GM18505 (cell line): ENCODE results near the gene RAPGEF2.

Experiments used
- ATAC-seq: cut with Tn5 transposase; IDR thresholded peaks from one replicate; pipeline ENCODE4 v1.9.1; 2021; ENCODE audit not compliant: unreplicated experiment
- POLR2A ChIP-seq: IDR thresholded peaks from 4 replicates; pipeline ENCODE4 v1.6.1; 2011; ENCODE audit warnings: borderline replicate concordance; ENCODE audit not compliant: insufficient read depth, insufficient read length; ENCODE audit errors: extremely low read depth

RAPGEF2 gene

DNA sequence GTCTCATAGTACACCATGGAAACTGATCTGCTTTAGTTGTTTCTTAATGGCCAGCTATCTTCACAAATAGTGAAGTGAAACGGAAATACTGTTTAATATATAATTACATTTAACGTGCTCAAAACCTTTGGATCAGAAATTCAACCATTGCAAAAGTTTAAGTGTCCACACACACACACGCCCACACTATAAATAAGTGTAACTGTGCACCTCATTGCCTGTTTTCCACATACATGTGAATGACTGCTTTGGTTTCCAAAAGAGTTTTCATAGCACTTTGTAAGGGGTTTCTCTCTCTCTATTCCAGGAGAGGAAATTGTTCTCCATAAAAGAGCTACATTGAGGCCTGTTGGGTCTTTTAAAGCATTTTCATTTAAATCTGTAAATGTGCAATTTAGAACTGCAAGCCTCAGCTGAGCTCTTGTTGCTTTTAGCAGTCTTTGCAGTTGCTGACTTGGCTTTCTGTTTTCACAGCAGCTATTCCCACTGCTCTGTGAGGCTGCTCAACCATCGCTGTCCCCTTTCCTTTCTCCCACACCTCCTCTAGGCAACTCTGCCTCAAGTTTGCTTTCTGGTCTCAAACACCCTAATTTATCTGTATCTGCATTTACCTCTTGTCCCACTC lies 94.5 kb downstream of the RAPGEF2 start:
- no peak for ATAC-seq
- TF ChIP-seq POLR2A = no peak

DNA sequence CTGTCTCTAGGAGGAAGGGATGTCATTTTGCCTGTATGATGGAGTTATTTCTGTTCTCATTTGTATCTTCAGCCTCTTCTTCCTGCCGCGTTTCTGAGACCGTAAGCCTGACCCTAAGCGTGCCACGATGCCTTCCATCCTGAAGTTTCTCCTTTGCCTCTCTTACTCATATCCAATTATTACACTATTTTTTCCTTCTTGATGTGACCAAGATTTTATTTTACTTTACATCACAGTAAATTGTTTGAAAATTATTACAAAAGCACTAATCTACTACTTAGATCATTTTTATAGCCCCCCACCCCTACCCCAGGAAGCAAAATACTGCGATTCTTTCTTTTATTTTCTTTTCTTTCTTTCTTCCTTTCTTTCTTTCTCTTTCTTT lies 95.0 kb downstream of the RAPGEF2 start:
- no peak for ATAC-seq

DNA sequence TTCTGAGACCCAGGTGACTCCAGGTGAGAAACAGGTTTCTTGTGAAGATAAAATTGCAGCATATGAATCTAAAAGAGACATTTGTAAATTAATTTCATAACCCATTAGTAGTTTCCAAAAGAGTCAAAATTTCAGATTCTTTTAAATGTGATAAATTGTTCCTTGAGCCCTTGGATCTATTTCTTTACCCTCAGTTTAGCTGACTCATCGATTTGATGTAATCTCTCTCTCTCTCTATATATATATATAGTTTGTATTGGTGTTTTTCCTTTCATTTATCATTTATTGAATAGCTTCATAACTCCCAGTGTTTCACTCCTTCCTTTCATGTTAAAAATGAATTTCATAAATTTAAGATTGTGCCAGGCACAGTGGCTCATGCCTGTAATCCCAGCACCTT lies 96.9 kb downstream of the RAPGEF2 start:
- ATAC-seq = no peak
- TF ChIP-seq POLR2A = no peak

More for the DNA sequence above, 95.0 kb downstream of the RAPGEF2 start:
- no peak for TF ChIP-seq POLR2A

DNA sequence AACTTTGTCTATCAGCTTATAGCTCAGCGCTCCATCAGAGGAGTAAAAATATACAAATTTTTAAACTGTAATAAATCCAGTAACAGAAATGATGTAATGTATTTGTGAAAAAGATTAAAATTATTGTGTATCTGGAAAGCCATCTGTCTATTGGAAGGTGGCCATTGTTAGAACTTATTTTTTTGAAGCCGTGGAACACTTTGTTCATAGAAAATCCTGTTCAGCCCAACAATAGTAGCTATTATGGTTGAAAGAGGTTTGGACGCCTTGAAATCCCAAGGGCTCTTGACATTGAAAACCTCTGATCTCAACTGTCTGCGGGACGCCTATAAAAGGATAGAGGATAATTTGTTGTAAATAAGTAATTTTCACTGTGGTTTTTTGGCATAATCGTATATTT lies 98.3 kb downstream of the RAPGEF2 start:
- no peak for TF ChIP-seq POLR2A
- ATAC-seq = no peak

DNA sequence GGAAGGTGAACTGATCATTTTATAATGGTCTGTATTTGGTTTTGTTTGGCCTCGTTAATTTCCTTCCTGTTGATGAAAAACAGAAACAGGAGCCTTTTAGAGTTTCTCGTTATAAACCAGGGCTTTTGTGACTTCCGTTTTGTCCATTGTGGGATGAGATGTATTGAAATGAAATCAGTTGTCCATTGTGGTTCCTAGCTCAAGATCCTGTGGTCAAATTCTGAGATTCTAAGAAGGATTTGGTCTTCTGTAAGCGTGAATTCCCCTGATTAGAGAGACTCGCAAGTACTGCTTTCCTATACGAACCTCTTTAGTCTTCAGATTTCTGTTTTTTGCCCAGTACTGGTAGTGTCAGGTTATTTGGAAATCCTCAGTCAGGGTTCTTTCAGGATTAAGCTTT lies 101.7 kb downstream of the RAPGEF2 start:
- ATAC-seq = no peak
- TF ChIP-seq POLR2A = no peak

DNA sequence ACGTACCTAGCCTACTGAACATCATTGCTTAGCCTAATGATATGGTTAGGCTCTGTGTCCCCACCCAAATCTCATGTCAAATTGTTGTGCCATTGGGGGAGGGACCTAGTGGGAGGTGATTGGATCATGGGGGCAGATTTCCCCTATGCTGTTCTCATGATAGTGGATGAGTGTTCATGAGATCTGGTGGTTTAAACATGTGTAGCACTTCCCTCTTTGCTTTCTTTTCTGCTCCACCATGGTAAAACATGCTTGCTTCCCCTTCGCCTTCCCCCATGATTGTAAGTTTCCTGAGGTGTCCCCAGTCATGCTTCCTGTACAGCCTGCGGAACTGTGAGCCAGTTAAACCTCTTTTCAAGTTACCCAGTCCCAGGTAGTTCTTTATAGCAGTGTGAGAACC lies 102.6 kb downstream of the RAPGEF2 start:
- TF ChIP-seq POLR2A = no peak

DNA sequence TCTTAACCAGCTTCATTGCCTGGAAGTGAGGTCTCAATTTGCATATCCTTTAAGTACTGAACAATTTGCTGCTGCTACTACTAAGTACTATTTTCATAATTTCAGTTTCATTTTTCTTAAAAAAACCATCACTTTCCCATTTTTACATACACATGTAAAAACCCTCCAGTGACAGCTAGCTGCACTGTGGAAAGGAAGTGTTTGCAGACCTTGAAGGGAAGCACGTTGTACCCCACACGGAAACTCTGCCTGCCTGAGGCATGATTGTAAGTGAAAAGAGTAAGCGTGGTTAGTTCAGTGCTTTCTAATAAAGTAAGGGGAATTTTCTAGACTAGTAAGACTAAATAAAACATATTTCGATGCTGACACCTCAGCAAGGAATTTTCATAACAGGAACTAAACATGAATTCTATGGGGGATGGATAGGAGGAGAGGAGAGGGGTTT lies 103.6 kb downstream of the RAPGEF2 start:
- no peak for TF ChIP-seq POLR2A
- ATAC-seq = peak; percentile 86

More for the DNA sequence above, 102.6 kb downstream of the RAPGEF2 start:
- no peak for ATAC-seq

DNA sequence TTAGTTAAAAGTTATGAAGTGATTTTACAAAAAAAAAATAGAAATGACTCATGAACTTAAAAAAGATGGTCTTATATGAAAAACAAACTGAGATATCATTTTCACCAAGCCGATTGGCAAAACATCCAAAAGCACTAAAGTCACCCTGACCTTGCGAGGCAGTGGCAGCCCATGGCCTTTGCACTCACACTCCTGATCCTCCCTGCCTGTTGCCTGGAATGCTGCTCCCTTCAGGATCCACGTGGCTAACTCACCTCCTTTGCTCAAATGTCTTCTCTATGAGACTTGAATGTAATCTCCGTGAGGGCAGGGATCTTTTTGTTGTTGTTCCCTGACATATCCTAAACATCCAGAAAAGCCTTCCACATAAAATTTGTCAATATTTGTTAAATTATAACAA lies 106.4 kb downstream of the RAPGEF2 start:
- no peak for TF ChIP-seq POLR2A
- ATAC-seq = no peak

DNA sequence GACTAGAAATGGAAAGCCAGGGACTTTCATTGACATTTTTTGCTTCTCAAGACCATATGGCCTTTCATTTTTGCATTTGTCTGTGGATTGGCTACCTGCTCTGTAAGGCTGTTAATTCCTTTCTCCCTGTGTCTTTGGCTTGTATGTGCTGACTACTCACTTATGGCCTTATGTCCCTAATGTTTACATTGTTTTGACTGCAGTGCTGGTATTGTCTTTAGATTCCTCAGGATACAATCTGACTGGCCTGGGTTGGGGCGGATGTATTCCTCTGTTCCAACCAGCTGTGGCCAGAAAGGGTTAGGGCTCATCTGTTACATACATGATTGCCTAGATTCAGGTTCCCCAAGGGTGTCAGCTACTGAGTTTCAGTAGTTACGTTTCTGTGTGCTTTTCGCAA lies 108.1 kb downstream of the RAPGEF2 start:
- ATAC-seq = no peak
- no peak for TF ChIP-seq POLR2A

DNA sequence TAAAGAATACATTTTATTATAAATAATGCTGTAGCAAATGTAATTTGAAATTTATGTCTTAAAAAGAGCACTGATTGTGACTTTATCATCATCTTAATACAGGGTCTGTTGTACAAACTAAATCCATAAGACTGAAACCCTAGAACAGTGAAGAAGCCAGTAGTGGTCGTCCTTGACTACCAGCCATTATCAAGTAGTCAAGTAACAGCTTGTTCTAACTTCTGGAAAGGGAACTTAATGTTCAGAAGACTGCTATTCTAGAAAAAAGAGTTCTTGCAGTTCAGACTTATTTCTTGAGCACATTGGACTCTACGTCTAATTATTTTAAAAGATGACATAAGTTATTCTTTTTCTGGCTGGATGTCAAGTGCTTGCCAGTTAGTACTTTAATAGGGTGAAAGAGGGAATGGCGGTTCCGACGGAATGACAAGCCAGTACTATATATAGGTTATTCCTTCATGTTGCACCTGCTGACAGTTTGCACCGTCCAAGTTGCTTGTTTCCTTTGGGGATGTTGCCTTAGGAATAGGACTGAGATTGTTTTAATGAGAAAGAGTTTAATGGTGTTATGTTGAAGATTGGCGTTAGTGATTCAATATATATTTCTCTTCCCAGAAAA lies 109.9 kb downstream of the RAPGEF2 start:
- ATAC-seq = no peak
- TF ChIP-seq POLR2A = no peak

DNA sequence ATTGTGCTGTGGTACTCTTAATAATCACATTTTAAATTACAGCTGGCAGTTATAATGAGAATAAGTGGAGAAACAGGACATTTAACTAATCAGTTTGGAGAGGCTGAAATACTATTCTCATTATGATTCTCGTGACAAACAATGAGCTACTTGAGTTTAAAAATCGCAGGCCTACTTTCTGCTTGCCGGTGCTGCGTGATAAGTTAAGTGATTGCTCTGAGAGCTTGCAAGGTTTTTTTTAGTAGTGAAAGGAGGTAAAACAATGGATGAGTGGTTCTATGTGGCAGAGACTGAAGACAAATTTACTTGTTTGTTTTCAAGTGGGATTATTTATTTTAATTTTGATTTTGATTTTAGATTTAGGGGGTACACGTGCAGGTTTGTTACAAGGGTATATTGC lies 114.0 kb downstream of the RAPGEF2 start:
- TF ChIP-seq POLR2A = no peak
- no peak for ATAC-seq

DNA sequence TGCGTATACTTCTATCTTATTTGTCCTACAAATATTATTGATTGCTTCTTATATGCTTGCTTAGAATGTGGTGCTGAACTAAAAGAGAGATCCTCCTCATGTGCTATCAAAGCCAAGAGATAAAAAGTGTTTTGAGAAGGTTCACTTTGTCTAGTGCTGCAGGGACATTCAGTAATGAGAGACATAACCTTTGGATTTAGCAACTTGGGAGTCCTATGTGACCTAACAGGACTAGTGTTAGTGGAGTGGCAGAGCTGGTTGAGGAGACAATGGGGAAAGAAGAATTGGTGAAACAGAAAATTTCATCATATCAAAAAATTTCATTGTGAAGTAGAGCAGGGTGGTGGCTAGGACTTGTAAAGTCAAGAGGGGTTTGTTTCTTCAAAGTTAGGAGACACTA lies 117.0 kb downstream of the RAPGEF2 start:
- TF ChIP-seq POLR2A = no peak
- no peak for ATAC-seq

DNA sequence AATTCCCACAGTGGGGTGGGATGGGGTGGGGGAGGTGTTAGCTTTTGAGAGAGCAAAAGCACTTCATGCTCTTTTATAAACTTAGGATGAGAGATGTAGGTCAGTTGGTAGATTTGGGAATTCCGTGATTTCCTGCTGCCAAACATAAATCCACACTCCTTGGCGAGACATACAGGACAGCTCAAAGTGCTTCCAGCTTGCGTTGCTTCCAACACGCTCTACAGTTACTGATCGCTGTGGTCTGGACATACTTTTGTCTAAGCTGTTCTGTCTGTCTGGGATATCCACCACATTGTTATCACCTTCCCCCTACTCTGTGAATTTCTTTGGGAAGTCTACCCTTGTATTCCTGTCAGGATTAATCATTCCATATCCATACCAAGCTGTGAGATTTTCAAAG lies 117.5 kb downstream of the RAPGEF2 start:
- no peak for ATAC-seq
- TF ChIP-seq POLR2A = no peak

DNA sequence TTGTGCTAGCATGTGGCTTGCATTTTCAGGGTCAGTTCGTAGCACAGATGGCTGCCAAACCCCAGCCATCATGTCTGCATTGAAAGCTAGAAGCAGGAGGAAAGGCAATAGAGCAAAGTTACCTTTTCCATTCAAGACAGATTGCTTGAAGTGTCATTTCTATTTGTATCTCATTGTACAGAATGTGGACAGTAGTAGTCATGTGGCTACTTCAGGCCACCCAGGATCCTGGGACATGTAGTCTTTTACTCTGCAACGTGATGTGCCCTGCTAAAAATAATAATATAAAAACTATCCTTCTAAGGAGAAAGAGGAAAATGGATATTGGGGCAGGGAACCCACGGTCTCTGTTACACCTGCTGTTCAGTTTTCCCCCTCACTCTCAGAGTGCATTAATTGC lies 118.4 kb downstream of the RAPGEF2 start:
- no peak for ATAC-seq
- no peak for TF ChIP-seq POLR2A
